Measurements from ENCODE around the gene INMT.

DNA sequence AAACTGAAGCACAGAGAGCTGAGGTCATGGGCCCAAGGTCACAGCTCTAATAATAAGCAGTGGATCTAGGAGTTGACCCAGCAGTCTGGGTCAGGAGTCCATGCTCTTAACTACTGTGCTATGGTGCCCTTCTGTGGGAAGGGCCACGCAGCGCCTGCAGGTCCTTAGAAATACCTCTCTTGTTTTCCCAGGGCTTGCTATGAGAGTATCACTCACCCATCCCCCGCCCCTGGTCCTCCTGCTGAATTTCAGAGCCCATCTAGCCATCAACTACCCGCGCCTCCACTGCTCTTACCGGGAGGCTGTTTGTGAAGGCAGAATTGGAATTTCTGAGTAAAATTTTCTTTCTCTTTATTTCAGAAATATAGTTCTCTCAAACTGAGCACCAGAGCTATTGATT, 42.4 kb upstream of the INMT start:
- TF ChIP-seq NFRKB (IDR thresholded peaks at IDR 0.05) (no peak), HDGF (IDR thresholded peaks at IDR 0.05; ENCODE audit: borderline replicate concordance) (no peak), L3MBTL2 (conservative IDR thresholded peaks at IDR 0.05) (no peak), BHLHE40 (IDR thresholded peaks at IDR 0.05; ENCODE audit: borderline replicate concordance) (no peak), ZNF384 (IDR thresholded peaks at IDR 0.05) (no peak), TARDBP (IDR thresholded peaks at IDR 0.05) (no peak), ELF4 (IDR thresholded peaks at IDR 0.05) (no peak), FOXM1 (IDR thresholded peaks at IDR 0.05; ENCODE audit: borderline replicate concordance) (no peak)
